IPS DF 19.7 (cell line): ENCODE data around the gene KDM3B.
"Not testable (repeated sequence)": the region's sequence is repeated elsewhere in the genome, so short reads cannot be mapped to it uniquely, and the experiment has no call there.

Experiments
- DNase-seq: peaks from one replicate; pipeline ENCODE4 v3.0.0-alpha.2; 2013; ENCODE audit warnings: low read depth, low spot score

KDM3B gene

DNA sequence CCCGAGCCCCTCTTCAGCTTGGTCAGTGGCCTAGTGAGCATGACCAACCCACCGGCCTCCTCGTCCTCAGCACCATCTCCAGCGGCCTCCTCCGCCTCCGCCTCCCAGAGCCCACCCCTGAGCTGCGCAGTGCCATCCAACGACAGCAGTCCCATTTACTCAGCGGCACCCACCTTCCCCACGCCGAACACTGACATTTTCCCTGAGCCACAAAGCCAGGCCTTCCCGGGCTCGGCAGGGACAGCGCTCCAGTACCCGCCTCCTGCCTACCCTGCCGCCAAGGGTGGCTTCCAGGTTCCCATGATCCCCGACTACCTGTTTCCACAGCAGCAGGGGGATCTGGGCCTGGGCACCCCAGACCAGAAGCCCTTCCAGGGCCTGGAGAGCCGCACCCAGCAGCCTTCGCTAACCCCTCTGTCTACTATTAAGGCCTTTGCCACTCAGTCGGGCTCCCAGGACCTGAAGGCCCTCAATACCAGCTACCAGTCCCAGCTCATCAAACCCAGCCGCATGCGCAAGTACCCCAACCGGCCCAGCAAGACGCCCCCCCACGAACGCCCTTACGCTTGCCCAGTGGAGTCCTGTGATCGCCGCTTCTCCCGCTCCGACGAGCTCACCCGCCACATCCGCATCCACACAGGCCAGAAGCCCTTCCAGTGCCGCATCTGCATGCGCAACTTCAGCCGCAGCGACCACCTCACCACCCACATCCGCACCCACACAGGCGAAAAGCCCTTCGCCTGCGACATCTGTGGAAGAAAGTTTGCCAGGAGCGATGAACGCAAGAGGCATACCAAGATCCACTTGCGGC is 114.6 kb downstream of the KDM3B start:
- no peak for DNase-seq

DNA sequence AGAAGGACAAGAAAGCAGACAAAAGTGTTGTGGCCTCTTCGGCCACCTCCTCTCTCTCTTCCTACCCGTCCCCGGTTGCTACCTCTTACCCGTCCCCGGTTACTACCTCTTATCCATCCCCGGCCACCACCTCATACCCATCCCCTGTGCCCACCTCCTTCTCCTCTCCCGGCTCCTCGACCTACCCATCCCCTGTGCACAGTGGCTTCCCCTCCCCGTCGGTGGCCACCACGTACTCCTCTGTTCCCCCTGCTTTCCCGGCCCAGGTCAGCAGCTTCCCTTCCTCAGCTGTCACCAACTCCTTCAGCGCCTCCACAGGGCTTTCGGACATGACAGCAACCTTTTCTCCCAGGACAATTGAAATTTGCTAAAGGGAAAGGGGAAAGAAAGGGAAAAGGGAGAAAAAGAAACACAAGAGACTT is 115.2 kb downstream of the KDM3B start:
- DNase-seq = no peak

DNA sequence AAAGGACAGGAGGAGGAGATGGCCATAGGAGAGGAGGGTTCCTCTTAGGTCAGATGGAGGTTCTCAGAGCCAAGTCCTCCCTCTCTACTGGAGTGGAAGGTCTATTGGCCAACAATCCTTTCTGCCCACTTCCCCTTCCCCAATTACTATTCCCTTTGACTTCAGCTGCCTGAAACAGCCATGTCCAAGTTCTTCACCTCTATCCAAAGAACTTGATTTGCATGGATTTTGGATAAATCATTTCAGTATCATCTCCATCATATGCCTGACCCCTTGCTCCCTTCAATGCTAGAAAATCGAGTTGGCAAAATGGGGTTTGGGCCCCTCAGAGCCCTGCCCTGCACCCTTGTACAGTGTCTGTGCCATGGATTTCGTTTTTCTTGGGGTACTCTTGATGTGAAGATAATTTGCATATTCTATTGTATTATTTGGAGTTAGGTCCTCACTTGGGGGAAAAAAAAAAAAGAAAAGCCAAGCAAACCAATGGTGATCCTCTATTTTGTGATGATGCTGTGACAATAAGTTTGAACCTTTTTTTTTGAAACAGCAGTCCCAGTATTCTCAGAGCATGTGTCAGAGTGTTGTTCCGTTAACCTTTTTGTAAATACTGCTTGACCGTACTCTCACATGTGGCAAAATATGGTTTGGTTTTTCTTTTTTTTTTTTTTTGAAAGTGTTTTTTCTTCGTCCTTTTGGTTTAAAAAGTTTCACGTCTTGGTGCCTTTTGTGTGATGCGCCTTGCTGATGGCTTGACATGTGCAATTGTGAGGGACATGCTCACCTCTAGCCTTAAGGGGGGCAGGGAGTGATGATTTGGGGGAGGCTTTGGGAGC is 115.9 kb downstream of the KDM3B start:
- DNase-seq = no peak

DNA sequence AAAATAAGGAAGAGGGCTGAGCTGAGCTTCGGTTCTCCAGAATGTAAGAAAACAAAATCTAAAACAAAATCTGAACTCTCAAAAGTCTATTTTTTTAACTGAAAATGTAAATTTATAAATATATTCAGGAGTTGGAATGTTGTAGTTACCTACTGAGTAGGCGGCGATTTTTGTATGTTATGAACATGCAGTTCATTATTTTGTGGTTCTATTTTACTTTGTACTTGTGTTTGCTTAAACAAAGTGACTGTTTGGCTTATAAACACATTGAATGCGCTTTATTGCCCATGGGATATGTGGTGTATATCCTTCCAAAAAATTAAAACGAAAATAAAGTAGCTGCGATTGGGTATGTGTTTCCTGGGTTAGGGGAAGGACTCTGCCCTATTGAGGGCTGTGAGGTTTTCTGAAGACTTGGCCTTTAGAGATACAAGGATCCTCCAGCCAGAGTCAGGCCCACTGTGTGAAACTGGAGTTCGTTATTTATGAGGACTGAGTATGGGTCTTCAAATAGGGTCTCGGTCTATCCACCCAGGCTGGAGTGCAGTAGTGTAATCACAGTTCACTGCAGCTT is 116.6 kb downstream of the KDM3B start:
- DNase-seq = no peak

DNA sequence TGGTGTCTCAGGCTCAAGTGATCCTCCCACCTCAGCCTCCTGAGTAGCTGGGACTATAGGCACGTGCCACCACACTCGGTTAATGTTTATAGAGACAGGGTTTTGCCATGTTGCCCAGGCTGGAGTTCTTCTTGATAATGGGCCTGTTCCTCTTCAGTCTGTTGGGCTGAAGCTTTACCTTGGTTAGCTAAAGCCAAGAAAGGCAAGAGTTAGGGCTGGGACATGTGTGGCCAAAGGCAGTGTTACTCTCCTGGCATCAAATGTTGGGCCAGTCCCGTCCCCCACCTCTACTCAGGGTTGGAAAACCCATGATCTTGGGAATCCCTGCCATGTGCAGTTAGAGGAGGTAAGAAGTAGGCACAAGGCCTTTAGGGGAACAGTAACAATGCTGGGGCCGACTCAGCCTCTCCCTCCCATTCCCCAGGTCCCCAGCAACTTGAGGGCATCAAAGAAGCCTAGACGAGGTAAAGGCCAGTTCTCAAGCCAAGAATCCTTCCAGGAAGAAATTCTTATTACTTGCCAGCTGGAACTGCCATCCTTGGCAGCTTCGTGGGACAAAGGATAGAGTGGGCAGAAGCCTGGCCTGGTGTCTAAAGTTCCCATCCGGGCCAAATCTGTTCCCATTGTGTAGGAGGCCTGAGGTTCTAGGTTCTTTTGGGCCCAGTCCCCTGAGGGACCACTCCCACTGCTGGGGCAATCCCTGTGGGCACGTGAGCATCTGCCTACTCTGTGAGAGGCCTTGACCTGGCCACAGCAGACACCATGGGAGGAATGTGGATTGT is 117.2 kb downstream of the KDM3B start:
- DNase-seq = no peak

DNA sequence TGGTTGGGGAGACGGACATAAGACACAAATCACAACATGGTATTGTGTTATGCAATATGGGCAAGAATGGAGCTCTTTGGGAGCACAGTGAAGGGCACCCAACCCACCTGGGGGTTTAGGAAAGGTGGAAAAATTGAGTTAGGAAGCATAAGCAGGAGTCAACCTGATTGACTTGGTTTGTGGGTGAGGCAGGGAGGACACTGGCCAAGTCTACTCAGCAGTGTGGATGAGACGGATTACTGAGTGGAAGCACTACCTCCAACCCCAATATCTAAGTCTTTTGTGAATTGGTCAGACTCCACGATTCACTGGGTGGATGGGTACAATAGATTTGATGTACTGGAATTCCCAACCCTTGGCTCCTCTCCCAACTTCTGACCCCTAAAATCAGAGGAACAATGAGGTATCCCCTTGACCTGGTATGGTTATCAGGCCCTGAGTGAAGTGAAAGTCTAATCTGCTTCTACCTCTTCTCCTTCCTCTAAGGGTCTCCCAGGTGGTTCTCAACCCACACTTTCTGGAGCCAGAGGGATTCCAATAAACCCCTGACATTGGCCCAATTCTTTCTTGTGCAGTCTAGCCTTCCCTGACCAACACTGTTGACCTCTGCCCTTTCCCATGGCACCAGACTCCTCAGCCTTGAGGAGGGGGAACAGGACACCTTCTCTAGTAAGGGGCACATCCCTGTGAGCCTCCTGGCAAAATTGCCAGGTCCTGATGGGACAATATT is 118.0 kb downstream of the KDM3B start:
- no peak for DNase-seq

DNA sequence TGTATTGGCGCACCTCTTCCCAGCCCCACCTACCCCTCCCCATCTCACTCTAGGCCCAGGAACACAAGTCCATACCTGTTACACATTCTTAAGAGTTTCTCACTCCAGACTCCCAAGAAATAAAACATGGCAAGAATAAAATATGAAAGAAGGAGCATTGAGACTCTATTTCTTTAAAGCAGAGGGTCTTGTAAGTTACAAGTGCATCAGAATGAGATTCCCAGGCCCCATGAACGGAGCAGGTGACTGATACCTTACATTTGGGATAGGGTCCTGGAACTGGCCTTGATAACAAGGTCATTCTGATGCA is 118.5 kb downstream of the KDM3B start:
- no peak for DNase-seq

DNA sequence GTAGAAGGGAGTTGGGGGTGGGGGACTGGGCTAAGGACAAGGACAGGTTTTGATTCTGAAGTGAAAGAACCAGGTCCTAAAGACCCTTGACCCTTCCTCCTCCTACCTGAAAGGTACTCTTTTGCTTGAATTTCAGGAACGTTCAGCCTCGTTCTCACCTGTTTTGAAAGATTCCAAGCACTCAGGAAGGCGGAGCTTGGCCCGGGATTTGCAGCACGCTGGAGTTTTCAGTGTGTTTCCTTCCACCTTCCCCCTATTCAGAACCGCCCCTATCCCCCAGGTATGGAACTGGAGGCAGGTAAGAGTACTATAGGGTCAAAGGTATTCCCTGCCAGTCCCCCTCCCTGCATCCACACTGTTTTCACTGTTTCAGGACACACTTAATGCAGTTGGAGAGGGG is 119.9 kb downstream of the KDM3B start:
- DNase-seq = no peak

DNA sequence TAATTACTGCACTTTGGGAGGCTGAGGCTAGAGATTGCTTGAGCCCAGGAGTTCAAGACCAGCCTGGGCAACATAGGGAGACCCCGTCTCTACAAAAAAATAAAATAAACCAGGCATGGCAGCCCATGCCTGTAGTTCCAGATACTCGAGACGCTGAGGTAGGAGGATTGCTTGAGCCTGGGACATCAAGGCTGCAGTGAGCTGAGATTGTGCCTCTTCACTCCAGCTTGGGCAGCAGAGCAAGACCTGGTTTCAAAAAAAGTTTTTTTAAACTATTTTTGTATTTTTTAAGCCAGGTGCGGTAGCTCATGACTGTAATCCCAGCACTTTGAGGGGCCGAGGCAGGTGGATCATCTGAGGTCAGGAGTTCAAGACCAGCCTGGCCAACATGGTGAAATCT is 120.7 kb downstream of the KDM3B start:
- DNase-seq = not testable (repeated sequence)

DNA sequence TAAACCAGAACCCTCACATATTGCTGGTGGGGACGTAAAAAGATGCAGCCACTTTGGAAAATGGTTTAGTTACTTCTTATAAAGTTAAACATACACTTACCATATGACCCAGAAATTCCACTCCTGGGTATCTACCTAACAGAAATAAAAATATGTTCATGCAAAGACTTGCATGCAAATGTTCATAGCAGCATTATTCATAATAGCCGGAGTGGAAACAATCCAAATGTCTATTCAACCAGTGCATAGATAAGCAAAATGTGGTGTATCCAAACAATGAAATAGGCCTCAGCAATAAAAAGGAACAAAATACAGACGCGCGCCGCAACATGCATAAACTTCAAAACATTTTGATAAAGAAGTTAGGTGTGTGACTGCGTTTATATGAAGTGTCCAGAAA is 124.4 kb downstream of the KDM3B start:
- no peak for DNase-seq

DNA sequence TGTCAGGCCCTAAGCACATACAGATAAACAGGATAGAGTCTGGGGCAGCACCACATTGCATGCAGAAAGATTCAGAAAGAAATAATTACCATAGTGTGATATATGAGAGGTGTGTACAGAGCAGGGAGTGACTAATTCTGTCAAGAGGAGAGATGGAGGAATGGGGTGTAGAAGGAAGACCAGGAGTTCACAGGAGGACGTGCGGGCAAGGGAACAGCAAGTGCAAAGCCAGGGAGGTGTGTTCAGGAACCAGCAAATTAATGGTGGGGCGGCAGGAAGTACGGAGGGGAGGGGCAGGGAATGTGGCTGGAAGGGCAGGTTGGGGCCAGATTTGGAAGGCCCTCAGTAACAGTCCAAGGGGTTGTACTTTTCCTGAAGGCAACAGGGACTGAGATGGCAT is 130.2 kb downstream of the KDM3B start:
- no peak for DNase-seq
